ENCODE measurements around the gene CACNA1A. TPM values are rescaled to one million over a fixed set of nuclear protein-coding genes. Genes with fewer than 3 reads are reported as not detected.

CACNA1A gene
- total and polyA plus RNA-seq, 2 experiments from 2014 or later, result 2.0 TPM

- no peaks in the 10 kb centered on the region for H3K36me3 ChIP-seq (replicated peaks; ENCODE audit: insufficient read depth, low read depth)
- no peak for DNase-seq (ENCODE audit: low spot score)
- H3K4me3 ChIP-seq, result no peak overlapping the region
- H3K4me2 ChIP-seq, result no peak overlapping the region
- no peak for TF ChIP-seq EZH2 (IDR thresholded peaks at IDR 0.05; ENCODE audit: borderline replicate concordance)
- TF ChIP-seq EZH2phosphoT487 (IDR thresholded peaks at IDR 0.05; ENCODE audit: low read depth, severe bottlenecking, unreplicated experiment), result no peak
- TF ChIP-seq CTCF (IDR thresholded peaks at IDR 0.05; ENCODE audit: poor library complexity), result no peak
- no peaks in the 10 kb centered on the region for H3K79me2 ChIP-seq
- H4K20me1 ChIP-seq (ENCODE audit: insufficient read depth, poor library complexity, severe bottlenecking), result no peaks in the 10 kb centered on the region
- no peaks in the 10 kb centered on the region for H3K9me3 ChIP-seq (ENCODE audit: low read depth)
- H2AFZ ChIP-seq, result no peak overlapping the region
- H3K27ac ChIP-seq, result no peak overlapping the region
- no peaks in the 10 kb centered on the region for H3K9me2 ChIP-seq (replicated peaks; ENCODE audit: insufficient read depth)
- WGBS (ENCODE audit: low lambda C conversion rate, missing lambda C conversion rate), result 61% methylated on average over 9 of the region's 9 CpGs
- H3K27me3 ChIP-seq, result no peaks in the 10 kb centered on the region
- no peaks in the 10 kb centered on the region for H3K4me1 ChIP-seq (ENCODE audit: insufficient read depth)
Observed at GRCh38 chr19:13231663-13232062, 274.6 kb downstream of the CACNA1A start.

DNA sequence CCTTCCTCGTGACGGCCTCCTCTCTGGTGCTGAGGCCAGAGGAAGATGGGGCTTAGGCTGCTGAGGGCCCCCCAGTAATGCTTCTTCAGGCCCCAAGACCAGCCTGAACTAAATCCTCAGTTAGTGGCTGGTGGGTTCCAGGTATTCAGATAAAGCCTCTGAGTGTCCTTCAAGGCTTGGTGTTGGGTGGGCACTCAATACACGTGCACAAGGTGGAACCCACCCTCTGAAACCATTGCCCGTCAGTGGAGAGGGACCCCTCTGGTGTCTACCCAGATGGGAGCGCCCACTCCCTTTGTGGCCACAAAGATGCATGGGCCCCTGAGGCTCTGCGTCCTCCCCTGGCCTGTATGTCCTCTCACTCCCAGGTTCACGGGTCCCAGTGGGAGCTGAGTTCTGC lies 277.0 kb downstream of the CACNA1A start:
- DNase-seq (ENCODE audit: low spot score), result no peak
- TF ChIP-seq CTCF (IDR thresholded peaks at IDR 0.05; ENCODE audit: poor library complexity), result no peak
- 92% methylated on average over 7 of the region's 7 CpGs for WGBS (ENCODE audit: low lambda C conversion rate, missing lambda C conversion rate)

GRCh38 chr19:13228561-13228960 lies 277.7 kb downstream of the CACNA1A start:
- WGBS (ENCODE audit: low lambda C conversion rate, missing lambda C conversion rate), result 86% methylated on average over 7 of the region's 7 CpGs
- TF ChIP-seq EZH2phosphoT487 (IDR thresholded peaks at IDR 0.05; ENCODE audit: low read depth, severe bottlenecking, unreplicated experiment), result no peak
- no peak for TF ChIP-seq CTCF (IDR thresholded peaks at IDR 0.05; ENCODE audit: poor library complexity)
- TF ChIP-seq EZH2 (IDR thresholded peaks at IDR 0.05; ENCODE audit: borderline replicate concordance), result no peak
- Histone ChIP-seq H3K9me2 (replicated peaks; ENCODE audit: insufficient read depth) (no peaks in the 10 kb centered on the region), H3K27ac (no peak overlapping the region), H3K79me2 (no peaks in the 10 kb centered on the region), H3K9me3 (ENCODE audit: low read depth) (no peaks in the 10 kb centered on the region), H2AFZ (no peak overlapping the region), H3K4me2 (no peak overlapping the region), H3K4me3 (no peak overlapping the region), H4K20me1 (ENCODE audit: insufficient read depth, poor library complexity, severe bottlenecking) (no peaks in the 10 kb centered on the region), H3K36me3 (replicated peaks; ENCODE audit: insufficient read depth, low read depth) (no peaks in the 10 kb centered on the region), H3K27me3 (no peaks in the 10 kb centered on the region), H3K4me1 (ENCODE audit: insufficient read depth) (no peaks in the 10 kb centered on the region)
- DNase-seq (ENCODE audit: low spot score), result no peak

More for the DNA sequence above, 277.0 kb downstream of the CACNA1A start:
- Histone ChIP-seq H3K9me3 (ENCODE audit: low read depth) (no peaks in the 10 kb centered on the region), H3K79me2 (no peaks in the 10 kb centered on the region), H3K4me1 (ENCODE audit: insufficient read depth) (no peaks in the 10 kb centered on the region), H3K27me3 (no peaks in the 10 kb centered on the region), H3K4me3 (no peak overlapping the region), H2AFZ (no peak overlapping the region), H4K20me1 (ENCODE audit: insufficient read depth, poor library complexity, severe bottlenecking) (no peaks in the 10 kb centered on the region), H3K4me2 (no peak overlapping the region), H3K36me3 (replicated peaks; ENCODE audit: insufficient read depth, low read depth) (no peaks in the 10 kb centered on the region), H3K9me2 (replicated peaks; ENCODE audit: insufficient read depth) (no peaks in the 10 kb centered on the region), H3K27ac (no peak overlapping the region)

GRCh38 chr19:13226983-13227382 lies 279.3 kb downstream of the CACNA1A start:
- DNase-seq (ENCODE audit: low spot score), result no peak
- Histone ChIP-seq H3K4me3 (no peak overlapping the region), H4K20me1 (ENCODE audit: insufficient read depth, poor library complexity, severe bottlenecking) (no peaks in the 10 kb centered on the region), H3K9me3 (ENCODE audit: low read depth) (no peaks in the 10 kb centered on the region), H3K4me2 (no peak overlapping the region), H3K36me3 (replicated peaks; ENCODE audit: insufficient read depth, low read depth) (no peaks in the 10 kb centered on the region), H3K27ac (no peak overlapping the region), H3K4me1 (ENCODE audit: insufficient read depth) (no peaks in the 10 kb centered on the region), H3K9me2 (replicated peaks; ENCODE audit: insufficient read depth) (no peaks in the 10 kb centered on the region), H3K27me3 (no peaks in the 10 kb centered on the region), H2AFZ (no peak overlapping the region), H3K79me2 (no peaks in the 10 kb centered on the region)
- TF ChIP-seq EZH2 (IDR thresholded peaks at IDR 0.05; ENCODE audit: borderline replicate concordance), result no peak
- no peak for TF ChIP-seq CTCF (IDR thresholded peaks at IDR 0.05; ENCODE audit: poor library complexity)
- TF ChIP-seq EZH2phosphoT487 (IDR thresholded peaks at IDR 0.05; ENCODE audit: low read depth, severe bottlenecking, unreplicated experiment), result no peak
- WGBS (ENCODE audit: low lambda C conversion rate, missing lambda C conversion rate), result 90% methylated on average over 14 of the region's 14 CpGs
